Measurements from ENCODE around the gene DISC1.

DISC1 gene

GRCh38 chr1:231860221-231861088, 233.9 kb downstream of the DISC1 start:
- TF ChIP-seq MAX (IDR thresholded peaks at IDR 0.05), result no peak
- no peak for TF ChIP-seq TCF12 (IDR thresholded peaks at IDR 0.05; ENCODE audit: low read depth)
- TF ChIP-seq FOXM1 (IDR thresholded peaks at IDR 0.05; ENCODE audit: borderline replicate concordance, low read depth), result no peak
- TF ChIP-seq CEBPB (IDR thresholded peaks at IDR 0.05), result no peak

- no peak for TF ChIP-seq USF1 (IDR thresholded peaks at IDR 0.05)
Measured at GRCh38 chr1:231861541-231862481, 235.2 kb downstream of the DISC1 start.

- TF ChIP-seq ZBTB7A (IDR thresholded peaks at IDR 0.05; ENCODE audit: low read depth), result no peak
- no peak for TF ChIP-seq TEAD4 (IDR thresholded peaks at IDR 0.05)
- TF ChIP-seq FOXM1 (IDR thresholded peaks at IDR 0.05; ENCODE audit: borderline replicate concordance, low read depth), result no peak
- no peak for TF ChIP-seq YY1 (IDR thresholded peaks at IDR 0.05; ENCODE audit: low read depth)
- no peak for TF ChIP-seq EGR1 (IDR thresholded peaks at IDR 0.05)
- no peak for TF ChIP-seq EP300 (IDR thresholded peaks at IDR 0.05; ENCODE audit: borderline replicate concordance)
Measured at GRCh38 chr1:231862611-231863010, 236.0 kb downstream of the DISC1 start.

GRCh38 chr1:231865331-231865730, 238.7 kb downstream of the DISC1 start:
- TF ChIP-seq CREB1 (IDR thresholded peaks at IDR 0.05; ENCODE audit: low read depth) (no peak), FOXM1 (IDR thresholded peaks at IDR 0.05; ENCODE audit: borderline replicate concordance, low read depth) (no peak), ZBTB7A (IDR thresholded peaks at IDR 0.05; ENCODE audit: low read depth) (no peak), NFIC (IDR thresholded peaks at IDR 0.05) (no peak), TCF12 (IDR thresholded peaks at IDR 0.05; ENCODE audit: low read depth) (no peak), REST (IDR thresholded peaks at IDR 0.05; ENCODE audit: low read depth) (no peak), EP300 (IDR thresholded peaks at IDR 0.05; ENCODE audit: borderline replicate concordance) (no peak), USF1 (IDR thresholded peaks at IDR 0.05) (no peak), EGR1 (IDR thresholded peaks at IDR 0.05) (no peak)

- no peak for TF ChIP-seq FOXM1 (IDR thresholded peaks at IDR 0.05; ENCODE audit: borderline replicate concordance, low read depth)
- TF ChIP-seq RAD21 (IDR thresholded peaks at IDR 0.05; ENCODE audit: low read depth), result peak; percentile 90
Measured at GRCh38 chr1:231866392-231867331, 240.1 kb downstream of the DISC1 start.

- no peak for TF ChIP-seq NFIC (IDR thresholded peaks at IDR 0.05)
- TF ChIP-seq FOXM1 (IDR thresholded peaks at IDR 0.05; ENCODE audit: borderline replicate concordance, low read depth), result no peak
- TF ChIP-seq EP300 (IDR thresholded peaks at IDR 0.05; ENCODE audit: borderline replicate concordance), result no peak
- TF ChIP-seq TEAD4 (IDR thresholded peaks at IDR 0.05), result no peak
- no peak for TF ChIP-seq CREB1 (IDR thresholded peaks at IDR 0.05; ENCODE audit: low read depth)
- TF ChIP-seq REST (IDR thresholded peaks at IDR 0.05; ENCODE audit: low read depth), result no peak
- no peak for TF ChIP-seq TAF1 (IDR thresholded peaks at IDR 0.05; ENCODE audit: low read depth)
- no peak for TF ChIP-seq USF1 (IDR thresholded peaks at IDR 0.05)
- TF ChIP-seq YY1 (IDR thresholded peaks at IDR 0.05; ENCODE audit: low read depth), result no peak
- no peak for TF ChIP-seq ZBTB7A (IDR thresholded peaks at IDR 0.05; ENCODE audit: low read depth)
- no peak for TF ChIP-seq CEBPB (IDR thresholded peaks at IDR 0.05)
- no peak for TF ChIP-seq TCF12 (IDR thresholded peaks at IDR 0.05; ENCODE audit: low read depth)
- no peak for TF ChIP-seq RAD21 (IDR thresholded peaks at IDR 0.05; ENCODE audit: low read depth)
Measured at GRCh38 chr1:231867607-231868006, 241.0 kb downstream of the DISC1 start.

Measured in Ishikawa (cell line).